HG03060 (cell line): ENCODE measurements around the gene CHRNA4.

Source experiments
- ATAC-seq: cut with Tn5 transposase; IDR thresholded peaks from one replicate; pipeline ENCODE4 v1.9.1; 2021; ENCODE audit warnings: low read depth, moderate number of reproducible peaks; ENCODE audit not compliant: unreplicated experiment

The CHRNA4 gene

DNA sequence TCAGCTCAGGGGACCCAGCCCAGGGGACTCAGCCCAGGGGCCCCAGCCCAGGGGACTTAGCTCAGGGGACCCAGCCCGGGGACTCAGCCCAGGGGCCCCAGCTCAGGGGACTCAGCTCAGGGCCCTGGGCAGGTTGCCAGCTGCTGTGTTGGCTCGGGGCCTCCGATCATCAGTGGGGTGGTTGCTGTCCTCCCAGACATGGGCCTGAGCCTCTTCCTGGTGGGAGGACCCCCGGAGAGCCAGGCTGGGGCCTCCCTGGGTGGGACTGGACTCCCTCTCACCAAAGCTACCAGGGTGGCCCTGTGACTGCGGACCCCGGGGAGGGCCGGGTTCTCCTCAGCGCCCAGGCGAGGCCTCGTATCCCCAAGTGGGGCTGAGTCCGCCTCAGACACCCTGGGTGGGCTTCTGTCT lies 63.8 kb downstream of the CHRNA4 start:
- no peak for ATAC-seq

DNA sequence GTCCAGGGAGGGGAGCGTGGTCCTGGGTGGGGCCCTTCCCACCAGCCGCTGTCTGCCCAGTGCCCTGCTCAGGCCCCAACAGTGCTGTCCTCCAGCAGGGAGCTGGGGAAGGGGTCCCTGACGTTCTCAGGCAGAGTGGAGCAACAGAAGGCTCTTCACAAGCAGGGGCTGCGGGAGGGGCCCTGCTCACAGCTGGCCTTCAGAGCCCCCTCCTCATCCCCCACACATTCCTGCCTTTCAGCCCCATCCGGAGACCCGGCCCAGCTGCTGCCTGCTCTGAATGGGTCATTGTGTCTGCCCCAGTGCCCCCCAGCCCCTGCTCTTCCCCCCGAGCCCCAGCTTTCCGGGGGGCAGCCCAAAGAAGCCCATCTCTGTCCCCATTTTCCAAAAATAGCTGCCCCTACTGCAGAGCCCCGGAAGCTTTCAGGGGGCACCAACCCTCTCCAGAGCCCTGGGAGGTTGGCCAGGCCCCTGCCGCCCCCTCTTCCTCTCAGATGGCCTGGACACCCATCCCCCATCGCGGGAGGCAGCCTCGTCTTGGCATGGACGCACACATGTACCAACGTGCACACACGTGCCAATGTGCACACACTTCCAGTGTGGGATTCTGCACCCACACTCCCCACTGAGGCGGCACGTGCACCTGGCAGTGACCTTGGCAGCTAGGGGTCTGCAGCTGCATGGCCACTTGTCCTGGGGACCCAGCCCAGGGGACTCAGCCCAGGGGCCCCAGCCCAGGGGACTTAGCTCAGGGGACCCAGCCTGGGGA lies 64.4 kb downstream of the CHRNA4 start:
- ATAC-seq, result no peak

DNA sequence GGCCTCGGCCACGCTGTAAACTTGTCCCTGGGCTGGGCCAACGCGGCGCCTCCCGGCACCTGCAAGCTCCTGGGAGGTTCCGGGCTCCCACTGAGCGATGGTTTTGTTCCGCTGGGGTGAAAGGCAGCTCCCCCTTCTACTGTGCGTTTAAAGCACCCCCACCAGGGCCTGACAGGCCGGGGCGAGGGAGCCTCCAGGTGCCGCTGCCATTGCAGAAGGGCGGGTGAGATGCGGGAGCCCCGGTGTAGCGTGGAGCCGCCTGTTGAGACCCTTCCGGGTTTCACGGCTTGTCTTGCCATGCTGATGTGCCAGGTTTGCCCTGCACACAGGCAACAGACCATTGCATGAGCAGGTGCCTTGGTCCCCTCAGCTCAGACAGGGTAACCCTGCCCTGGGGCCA lies 65.3 kb downstream of the CHRNA4 start:
- no peak for ATAC-seq

DNA sequence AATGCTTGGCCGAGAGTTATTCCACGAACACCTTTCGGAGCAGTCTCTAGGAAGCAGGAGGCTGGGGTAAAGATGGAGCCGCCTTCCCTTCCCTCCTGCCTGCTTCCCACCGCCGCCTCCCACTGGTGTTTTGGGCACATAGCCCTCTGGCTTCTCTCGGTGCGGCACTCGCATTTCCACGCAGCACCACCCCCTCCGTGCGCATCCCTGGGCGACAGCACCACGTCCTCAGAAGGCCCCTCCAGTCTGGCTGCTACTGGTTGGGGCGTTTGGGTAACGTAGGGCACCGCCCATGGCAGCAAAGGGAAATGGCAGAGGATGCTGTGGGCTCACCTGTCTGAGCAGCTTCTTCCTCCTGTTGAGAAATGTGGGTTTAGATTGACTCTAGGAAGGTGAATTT lies 65.7 kb downstream of the CHRNA4 start:
- no peak for ATAC-seq

DNA sequence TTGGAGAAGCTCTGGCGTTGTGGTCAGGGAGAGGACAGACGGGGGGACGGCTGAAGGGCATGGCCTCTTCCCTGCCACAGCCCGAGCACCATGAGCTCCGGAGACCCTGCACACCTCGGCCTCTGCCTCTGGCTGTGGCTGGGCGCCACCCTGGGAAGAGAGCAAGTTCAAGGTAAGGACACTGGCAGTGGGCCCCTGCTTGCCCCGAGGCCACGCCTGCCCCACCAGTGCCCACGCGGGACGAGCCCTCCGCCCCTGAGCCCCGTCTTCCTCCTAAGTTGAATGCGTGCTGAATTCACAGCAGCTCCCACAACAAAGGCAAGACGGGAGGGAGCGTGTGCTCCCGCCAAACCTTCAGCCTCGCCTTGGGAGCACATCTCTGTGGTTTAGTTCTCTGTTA lies 66.1 kb downstream of the CHRNA4 start:
- no peak for ATAC-seq

DNA sequence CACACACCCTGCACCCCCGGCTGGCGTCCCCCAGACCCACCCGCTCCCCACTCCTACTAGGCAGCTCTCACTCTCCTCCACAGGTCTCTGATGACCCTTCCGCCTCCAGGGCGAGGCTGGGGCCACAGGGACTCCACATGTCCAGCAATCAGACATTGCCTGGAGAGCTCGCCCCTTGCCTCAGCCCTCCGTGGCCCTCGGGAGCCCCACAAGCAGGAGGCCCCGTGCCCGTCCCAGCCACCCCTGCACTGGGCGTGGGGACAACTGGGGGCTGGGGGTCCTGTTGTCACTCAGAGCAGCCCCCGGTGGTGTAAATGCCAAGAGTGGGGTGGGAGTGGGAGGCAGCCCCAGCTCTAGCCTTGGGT lies 66.6 kb downstream of the CHRNA4 start:
- no peak for ATAC-seq

DNA sequence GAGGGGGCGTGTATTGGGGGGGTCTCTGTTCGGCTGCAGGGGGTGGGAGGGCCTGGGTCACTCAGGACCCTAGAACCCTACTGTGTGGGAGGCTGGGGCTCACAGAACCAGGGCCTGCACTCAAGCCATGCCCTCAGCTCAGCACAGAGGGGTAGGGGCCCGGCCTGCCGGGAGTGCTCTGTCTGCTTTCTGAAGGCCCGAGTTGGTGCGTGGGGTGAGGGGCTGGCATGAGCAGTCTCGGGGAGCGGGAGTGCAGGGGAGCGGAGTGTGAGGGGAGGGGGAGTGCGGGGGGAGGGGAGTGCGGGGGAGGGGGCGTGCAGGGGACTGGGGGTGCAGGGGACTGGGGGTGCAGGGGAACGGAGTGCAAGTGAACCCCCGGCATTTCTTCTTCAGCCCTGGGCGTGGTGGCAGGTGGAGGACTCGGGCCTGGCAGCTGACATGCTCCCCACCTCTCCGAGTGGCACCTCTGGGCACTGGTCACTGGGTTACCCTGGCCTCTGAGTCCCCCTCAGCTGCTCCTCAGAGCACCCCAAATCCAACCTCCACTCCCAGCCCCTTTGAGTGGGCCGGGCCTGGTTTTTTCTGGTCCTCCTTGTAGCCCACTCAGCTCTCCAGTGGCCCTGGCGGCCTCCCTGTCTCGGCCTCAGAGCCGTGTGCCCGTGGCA lies 67.1 kb downstream of the CHRNA4 start:
- ATAC-seq, result no peak

DNA sequence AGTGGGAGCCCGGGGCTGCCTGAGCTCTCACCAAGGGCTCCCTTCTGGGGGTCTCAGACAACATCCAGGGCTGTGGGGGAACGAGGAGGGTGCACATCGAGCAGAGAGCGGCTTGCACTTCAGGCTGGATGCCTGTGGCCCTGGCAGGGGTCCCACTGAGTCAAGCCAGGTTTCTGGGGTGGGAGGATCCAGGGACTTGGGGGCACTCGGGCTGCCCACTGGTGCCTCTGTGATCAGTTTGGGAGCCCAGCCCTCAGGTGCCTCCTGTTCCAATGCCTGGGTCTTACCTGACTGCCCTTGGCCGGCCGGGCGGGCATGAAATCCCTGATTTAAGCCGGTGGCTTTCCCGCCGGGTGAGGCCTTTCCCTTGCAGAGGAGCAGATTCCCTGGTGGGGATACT lies 67.7 kb downstream of the CHRNA4 start:
- no peak for ATAC-seq
